Measurements from ENCODE around the gene ZNF333. TPM values are rescaled to one million over a fixed set of nuclear protein-coding genes. Genes with fewer than 3 reads are reported as not detected.
"Not testable (repeated sequence)": the region's sequence is repeated elsewhere in the genome, so short reads cannot be mapped to it uniquely, and the experiment has no call there.

Gene ZNF333
- total RNA-seq, 6 experiments from 2014 or later: 7.9 to 10.0 (median 9.1) TPM

- Mint-ChIP-seq H3K27ac (no peak overlapping the region), H3K27me3 (ENCODE audit: insufficient read depth) (peaks cover 3% of the 10 kb centered on the region; the same call in 1 of the 2 replicates), H3K4me1 (ENCODE audit: low read depth) (no peaks in the 10 kb centered on the region), H3K36me3 (ENCODE audit: low read depth) (peaks cover 5% of the 10 kb centered on the region), H3K9me3 (peaks cover 19% of the 10 kb centered on the region; the same call in 1 of the 2 replicates), H3K4me3 (no peak overlapping the region)
- no peak for TF ChIP-seq CTCF (IDR thresholded peaks at IDR 0.05)
- no peak for DNase-seq
Observed at GRCh38 chr19:14764401-14764800, 74.6 kb downstream of the ZNF333 start.

GRCh38 chr19:14765403-14765802, 75.6 kb downstream of the ZNF333 start:
- H3K27me3 Mint-ChIP-seq (ENCODE audit: insufficient read depth): not testable (repeated sequence)

GRCh38 chr19:14765841-14766240, 76.0 kb downstream of the ZNF333 start:
- not testable (repeated sequence) for DNase-seq; H3K36me3 Mint-ChIP-seq (ENCODE audit: low read depth); H3K27ac Mint-ChIP-seq; H3K4me3 Mint-ChIP-seq; H3K4me1 Mint-ChIP-seq (ENCODE audit: low read depth); H3K27me3 Mint-ChIP-seq (ENCODE audit: insufficient read depth)
- peaks cover 23% of the 10 kb centered on the region; the same call in 1 of the 2 replicates for H3K9me3 Mint-ChIP-seq

More at GRCh38 chr19:14765403-14765802, 75.6 kb downstream of the ZNF333 start:
- H3K9me3 Mint-ChIP-seq: peaks cover 23% of the 10 kb centered on the region; the same call in 1 of the 2 replicates
- not testable (repeated sequence) for DNase-seq; H3K36me3 Mint-ChIP-seq (ENCODE audit: low read depth); H3K27ac Mint-ChIP-seq; H3K4me1 Mint-ChIP-seq (ENCODE audit: low read depth); H3K4me3 Mint-ChIP-seq

GRCh38 chr19:14767466-14767971, 77.7 kb downstream of the ZNF333 start:
- H3K36me3 Mint-ChIP-seq (ENCODE audit: low read depth): peaks cover 5% of the 10 kb centered on the region
- H3K4me3 Mint-ChIP-seq: no peak overlapping the region
- no peak overlapping the region for H3K27ac Mint-ChIP-seq
- H3K27me3 Mint-ChIP-seq (ENCODE audit: insufficient read depth): peaks cover 5% of the 10 kb centered on the region; the same call in 1 of the 2 replicates
- DNase-seq: no peak
- TF ChIP-seq CTCF (IDR thresholded peaks at IDR 0.05): no peak
- H3K4me1 Mint-ChIP-seq (ENCODE audit: low read depth): no peaks in the 10 kb centered on the region
- peaks cover 23% of the 10 kb centered on the region; the same call in 1 of the 2 replicates for H3K9me3 Mint-ChIP-seq

GRCh38 chr19:14768001-14768400, 78.2 kb downstream of the ZNF333 start:
- peaks cover 5% of the 10 kb centered on the region; the same call in 1 of the 2 replicates for H3K27me3 Mint-ChIP-seq (ENCODE audit: insufficient read depth)
- TF ChIP-seq CTCF (IDR thresholded peaks at IDR 0.05): no peak
- H3K36me3 Mint-ChIP-seq (ENCODE audit: low read depth): peaks cover 5% of the 10 kb centered on the region
- no peak overlapping the region for H3K4me3 Mint-ChIP-seq
- no peak for DNase-seq
- no peaks in the 10 kb centered on the region for H3K4me1 Mint-ChIP-seq (ENCODE audit: low read depth)
- no peak overlapping the region for H3K27ac Mint-ChIP-seq
- peaks cover 23% of the 10 kb centered on the region; the same call in 1 of the 2 replicates for H3K9me3 Mint-ChIP-seq

GRCh38 chr19:14769201-14769600, 79.4 kb downstream of the ZNF333 start:
- H3K4me3 Mint-ChIP-seq: no peak overlapping the region
- H3K27ac Mint-ChIP-seq: no peak overlapping the region
- H3K9me3 Mint-ChIP-seq: peaks cover 20% of the 10 kb centered on the region; the same call in 1 of the 2 replicates
- TF ChIP-seq CTCF (IDR thresholded peaks at IDR 0.05): no peak
- no peaks in the 10 kb centered on the region for H3K4me1 Mint-ChIP-seq (ENCODE audit: low read depth)
- peaks cover 5% of the 10 kb centered on the region for H3K36me3 Mint-ChIP-seq (ENCODE audit: low read depth)
- no peak for DNase-seq
- peaks cover 4% of the 10 kb centered on the region; the same call in 1 of the 2 replicates for H3K27me3 Mint-ChIP-seq (ENCODE audit: insufficient read depth)
